ENCODE measurements around the gene ANKRD55.
"Not testable (repeated sequence)": the region's sequence is repeated elsewhere in the genome, so short reads cannot be mapped to it uniquely, and the experiment has no call there.

ANKRD55 gene

DNA sequence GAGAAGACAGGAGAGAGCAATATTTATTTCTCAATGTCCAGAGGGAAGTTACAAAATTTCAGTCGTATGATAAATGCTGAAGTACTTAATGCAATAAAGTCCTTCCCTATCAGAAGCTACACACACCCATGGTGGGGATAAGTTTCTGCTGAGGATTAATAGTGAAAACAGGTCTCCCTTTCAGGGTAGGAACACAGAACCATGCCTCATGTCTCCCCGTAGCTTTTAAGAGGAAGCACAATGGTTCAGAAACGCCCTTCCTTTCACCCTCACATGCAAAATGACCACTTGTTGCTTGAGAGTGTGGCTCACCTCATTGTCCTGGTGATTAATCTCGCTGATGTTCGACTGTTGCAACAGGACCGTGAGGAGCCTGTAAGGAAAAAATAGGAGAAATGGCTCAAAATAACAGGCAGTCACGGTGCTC is 73.6 kb downstream of the ANKRD55 start:
- Histone ChIP-seq H3K27me3 (ENCODE audit: insufficient read depth, low read depth, severe bottlenecking) (no peaks in the 10 kb centered on the region), H3K4me3 (ENCODE audit: low read depth, low read length) (no peak overlapping the region), H3K36me3 (peaks cover 15% of the 10 kb centered on the region), H3K9me3 (ENCODE audit: severe bottlenecking) (no peaks in the 10 kb centered on the region), H3K27ac (peak overlapping the region; percentile 91)
- TF ChIP-seq, protein P1, sequence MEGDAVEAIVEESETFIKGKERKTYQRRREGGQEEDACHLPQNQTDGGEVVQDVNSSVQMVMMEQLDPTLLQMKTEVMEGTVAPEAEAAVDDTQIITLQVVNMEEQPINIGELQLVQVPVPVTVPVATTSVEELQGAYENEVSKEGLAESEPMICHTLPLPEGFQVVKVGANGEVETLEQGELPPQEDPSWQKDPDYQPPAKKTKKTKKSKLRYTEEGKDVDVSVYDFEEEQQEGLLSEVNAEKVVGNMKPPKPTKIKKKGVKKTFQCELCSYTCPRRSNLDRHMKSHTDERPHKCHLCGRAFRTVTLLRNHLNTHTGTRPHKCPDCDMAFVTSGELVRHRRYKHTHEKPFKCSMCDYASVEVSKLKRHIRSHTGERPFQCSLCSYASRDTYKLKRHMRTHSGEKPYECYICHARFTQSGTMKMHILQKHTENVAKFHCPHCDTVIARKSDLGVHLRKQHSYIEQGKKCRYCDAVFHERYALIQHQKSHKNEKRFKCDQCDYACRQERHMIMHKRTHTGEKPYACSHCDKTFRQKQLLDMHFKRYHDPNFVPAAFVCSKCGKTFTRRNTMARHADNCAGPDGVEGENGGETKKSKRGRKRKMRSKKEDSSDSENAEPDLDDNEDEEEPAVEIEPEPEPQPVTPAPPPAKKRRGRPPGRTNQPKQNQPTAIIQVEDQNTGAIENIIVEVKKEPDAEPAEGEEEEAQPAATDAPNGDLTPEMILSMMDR (IDR thresholded peaks at IDR 0.05; ENCODE audit: low read depth, low read length) = no peak
- no peak for DNase-seq

DNA sequence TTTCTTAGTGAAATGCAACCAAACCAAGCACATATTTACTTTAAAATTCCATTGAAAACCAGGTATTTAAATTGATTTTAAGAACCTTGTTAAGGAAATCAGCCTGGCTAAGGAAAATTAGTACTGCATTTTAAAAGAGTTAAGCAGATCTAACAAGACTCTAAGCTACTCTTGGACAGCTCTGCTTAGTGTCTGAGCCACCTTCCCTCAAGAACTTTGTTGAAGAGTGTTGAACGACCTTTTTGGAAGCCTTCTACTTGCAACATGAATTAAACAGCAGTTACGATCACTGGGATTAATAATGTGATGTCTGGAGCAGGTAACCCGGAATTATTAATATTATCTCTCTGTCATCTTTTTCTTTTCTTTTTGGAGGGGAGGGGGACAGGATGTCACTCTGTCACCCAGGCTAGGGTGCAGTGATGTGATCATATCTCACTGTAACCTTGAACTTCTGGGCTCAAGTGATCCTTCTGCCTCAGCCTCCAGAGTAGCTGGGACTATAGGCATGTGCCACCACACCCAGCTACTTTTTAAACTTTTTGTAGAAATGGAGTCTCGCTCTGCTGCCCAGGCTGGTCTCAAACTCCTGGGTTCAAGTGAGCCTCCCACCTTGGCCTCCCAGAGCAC is 74.7 kb downstream of the ANKRD55 start:
- no peaks in the 10 kb centered on the region for H3K9me3 ChIP-seq (ENCODE audit: severe bottlenecking)
- peak overlapping the region; percentile 91 for H3K27ac ChIP-seq
- H3K4me3 ChIP-seq (ENCODE audit: low read depth, low read length) = no peak overlapping the region
- TF ChIP-seq, protein P1 (IDR thresholded peaks at IDR 0.05; ENCODE audit: low read depth, low read length) = no peak
- DNase-seq = no peak
- H3K27me3 ChIP-seq (ENCODE audit: insufficient read depth, low read depth, severe bottlenecking) = no peaks in the 10 kb centered on the region
- peaks cover 16% of the 10 kb centered on the region for H3K36me3 ChIP-seq

DNA sequence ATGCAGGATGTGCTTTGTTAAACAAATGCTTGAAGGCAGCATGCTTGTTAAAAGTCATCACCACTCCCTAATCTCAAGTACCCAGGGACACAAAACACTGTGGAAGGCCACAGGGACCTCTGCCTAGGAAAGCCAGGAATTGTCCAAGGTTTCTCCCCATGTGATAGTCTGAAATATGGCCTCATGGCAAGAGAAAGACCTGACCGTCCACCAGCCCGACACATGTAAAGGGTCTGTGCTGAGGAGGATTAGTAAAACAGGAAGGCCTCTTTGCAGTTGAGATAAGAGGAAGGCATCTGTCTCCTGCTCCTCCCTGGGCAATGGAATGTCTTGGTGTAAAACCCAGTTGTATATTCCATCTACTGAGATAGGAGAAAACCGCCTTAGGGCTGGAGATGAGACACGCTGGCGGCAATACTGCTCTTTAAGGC is 75.9 kb downstream of the ANKRD55 start:
- H3K4me3 ChIP-seq (ENCODE audit: low read depth, low read length); H3K9me3 ChIP-seq (ENCODE audit: severe bottlenecking); H3K27me3 ChIP-seq (ENCODE audit: insufficient read depth, low read depth, severe bottlenecking): not testable (repeated sequence)
- Histone ChIP-seq H3K36me3 (peaks cover 16% of the 10 kb centered on the region), H3K27ac (peak overlapping the region; percentile 91)
- DNase-seq = peak; percentile 57

DNA sequence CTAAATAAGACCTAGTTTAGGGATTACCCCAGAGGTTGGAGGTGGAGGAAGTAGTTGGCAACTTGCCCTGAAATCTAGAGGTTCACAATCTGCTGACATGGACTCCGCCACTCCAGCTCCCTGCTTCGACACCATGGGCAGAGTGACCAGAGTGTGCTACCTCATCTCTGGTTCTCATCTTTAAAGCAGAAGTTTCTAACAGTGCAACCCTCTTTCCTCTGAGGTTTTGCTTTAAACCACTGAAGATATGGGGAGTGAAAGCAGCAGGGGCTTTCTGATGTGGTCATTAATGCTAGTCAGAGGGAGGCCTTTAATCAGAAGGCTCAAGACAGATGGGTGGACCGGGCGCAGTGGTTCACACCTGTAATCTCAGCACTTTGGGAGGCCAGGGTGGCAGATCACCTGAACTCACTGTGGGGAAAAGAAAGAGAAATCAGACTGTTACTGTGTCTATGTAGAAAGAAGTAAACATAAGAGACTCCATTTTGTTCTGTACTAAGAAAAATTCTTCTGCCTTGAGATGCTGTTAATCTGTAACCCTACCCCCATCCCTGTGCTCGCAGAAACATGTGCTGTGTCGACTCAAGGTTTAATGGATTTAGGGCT is 76.4 kb downstream of the ANKRD55 start:
- peak overlapping the region; percentile 91 for H3K27ac ChIP-seq
- not testable (repeated sequence) for H3K4me3 ChIP-seq (ENCODE audit: low read depth, low read length); H3K9me3 ChIP-seq (ENCODE audit: severe bottlenecking); H3K27me3 ChIP-seq (ENCODE audit: insufficient read depth, low read depth, severe bottlenecking)
- H3K36me3 ChIP-seq = peaks cover 16% of the 10 kb centered on the region
- peak; percentile 51 for DNase-seq

DNA sequence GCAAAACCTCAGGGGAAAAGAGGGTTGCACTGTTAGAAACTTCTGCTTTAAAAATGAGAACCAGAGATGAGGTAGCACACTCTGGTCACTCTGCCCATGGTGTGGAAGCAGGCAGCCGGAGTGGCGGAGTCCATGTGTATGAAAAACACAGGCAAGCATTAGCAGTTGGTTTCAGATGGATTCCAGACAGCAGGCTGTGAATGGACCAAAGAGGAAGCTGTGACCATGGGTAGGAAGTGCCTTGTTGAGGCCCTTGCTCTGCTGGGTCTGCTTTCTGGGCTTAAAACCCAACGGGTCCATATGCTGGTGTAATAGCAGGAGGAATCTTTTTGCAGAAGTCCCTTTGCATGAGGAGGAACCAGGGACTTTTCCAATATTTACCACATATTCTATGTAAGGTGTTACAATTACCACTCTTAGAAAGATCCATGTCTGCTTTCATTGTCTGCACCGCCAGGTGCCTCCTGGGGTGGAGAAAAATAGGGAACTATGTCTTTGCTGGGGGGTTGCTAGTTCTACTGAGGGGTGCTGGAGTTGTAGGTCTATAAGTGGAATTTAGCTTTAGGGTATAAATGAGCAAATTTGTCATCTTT is 77.0 kb downstream of the ANKRD55 start:
- no peak for DNase-seq
- H3K27ac ChIP-seq = peak overlapping the region; percentile 91
- no peak overlapping the region for H3K4me3 ChIP-seq (ENCODE audit: low read depth, low read length)
- TF ChIP-seq, protein P1 (IDR thresholded peaks at IDR 0.05; ENCODE audit: low read depth, low read length) = no peak
- no peaks in the 10 kb centered on the region for H3K27me3 ChIP-seq (ENCODE audit: insufficient read depth, low read depth, severe bottlenecking)
- peaks cover 16% of the 10 kb centered on the region for H3K36me3 ChIP-seq
- no peaks in the 10 kb centered on the region for H3K9me3 ChIP-seq (ENCODE audit: severe bottlenecking)

DNA sequence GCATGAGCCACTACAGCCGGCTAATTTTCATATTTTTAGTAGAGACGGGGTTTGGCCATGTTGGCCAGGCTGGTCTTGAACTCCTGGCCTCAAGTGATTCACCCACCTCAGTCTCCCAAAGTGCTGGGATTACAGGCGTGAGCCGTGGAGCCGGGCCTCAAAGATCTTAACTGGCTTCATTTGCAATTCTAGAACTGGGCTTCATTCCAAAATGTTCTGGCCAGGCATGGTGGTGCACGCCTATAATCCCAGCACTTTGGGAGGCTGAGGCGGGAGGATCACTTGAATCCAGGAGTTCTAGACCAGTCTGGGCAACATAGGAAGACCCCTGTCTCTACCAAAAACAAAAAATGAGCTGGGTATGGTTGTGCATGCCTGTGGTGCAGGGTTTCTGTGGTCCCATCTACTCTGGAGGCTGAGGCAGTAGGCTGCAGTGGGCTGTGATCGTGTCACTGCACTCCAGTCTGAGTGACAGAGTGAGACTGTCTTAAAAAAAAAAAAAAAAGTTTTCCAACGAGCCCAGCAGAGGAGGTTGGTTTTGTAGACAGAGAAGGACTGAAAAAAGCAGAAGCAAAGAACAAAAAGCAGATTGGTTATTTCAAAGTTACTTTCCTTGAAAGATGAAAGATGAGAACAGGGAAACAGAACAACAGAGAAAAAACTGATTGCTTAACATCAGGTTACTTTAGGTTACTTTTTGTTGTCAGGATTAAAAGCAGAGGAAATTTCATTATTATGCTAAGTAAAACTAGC is 78.2 kb downstream of the ANKRD55 start:
- DNase-seq = no peak
- no peaks in the 10 kb centered on the region for H3K9me3 ChIP-seq (ENCODE audit: severe bottlenecking)
- TF ChIP-seq, protein P1 (IDR thresholded peaks at IDR 0.05; ENCODE audit: low read depth, low read length) = no peak

More for the DNA sequence above, 78.2 kb downstream of the ANKRD55 start:
- Histone ChIP-seq H3K36me3 (peaks cover 16% of the 10 kb centered on the region), H3K27me3 (ENCODE audit: insufficient read depth, low read depth, severe bottlenecking) (no peaks in the 10 kb centered on the region), H3K27ac (no peak overlapping the region), H3K4me3 (ENCODE audit: low read depth, low read length) (no peak overlapping the region)

Data from WERI-Rb-1 (cell line).